ENCODE measurements around the gene SESN3.

SESN3 gene

DNA sequence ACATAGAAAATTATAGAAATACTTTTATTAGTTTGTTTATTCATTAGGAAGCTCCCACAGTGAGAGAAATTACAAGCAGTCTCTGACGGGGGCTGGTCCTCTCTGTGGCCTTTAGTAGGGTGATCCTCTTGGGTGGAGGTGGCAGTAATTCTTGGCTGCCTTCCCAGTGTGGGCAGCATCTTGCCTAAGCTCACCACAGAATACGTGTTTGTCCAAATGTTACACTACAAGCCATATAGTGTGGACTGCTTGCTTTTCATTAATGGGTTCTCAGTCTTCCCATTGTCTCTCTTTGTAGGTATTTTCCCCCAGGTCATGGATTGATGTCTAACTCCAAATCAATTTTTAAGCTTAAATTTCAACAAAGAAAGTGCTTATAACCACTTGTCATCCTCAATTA, 98.0 kb downstream of the SESN3 start:
- DNase-seq (ENCODE audit: low read depth in 2 of 3, low spot score in 1 of 3) = no peak

GRCh38 chr11:95128602-95129001, 102.4 kb downstream of the SESN3 start:
- DNase-seq (ENCODE audit: low read depth in 2 of 3, low spot score in 1 of 3) = no peak

GRCh38 chr11:95123556-95123955, 107.4 kb downstream of the SESN3 start:
- DNase-seq (ENCODE audit: low read depth in 2 of 3, low spot score in 1 of 3) = no peak

- DNase-seq (ENCODE audit: low read depth in 2 of 3, low spot score in 1 of 3) = no peak
Observed at GRCh38 chr11:95121698-95122097, 109.3 kb downstream of the SESN3 start.

- DNase-seq (ENCODE audit: low read depth in 2 of 3, low spot score in 1 of 3) = no peak
Observed at GRCh38 chr11:95119361-95120060, 111.5 kb downstream of the SESN3 start.

- DNase-seq (ENCODE audit: low read depth in 2 of 3, low spot score in 1 of 3) = no peak
Observed at GRCh38 chr11:95115597-95115996, 115.4 kb downstream of the SESN3 start.
